Astrocyte (in vitro differentiated cells and primary cell): ENCODE measurements around the gene TMEM108. TPM values are rescaled to one million over a fixed set of nuclear protein-coding genes. Genes with fewer than 3 reads are reported as not detected.

Experiments used
- DNase-seq: peaks from one replicate; pipeline ENCODE4 v3.0.0-alpha.2; 2010; ENCODE audit warnings: low read depth
- FAIRE-seq: peaks from 2 replicates; lab custom pipeline; 2011; peaks lifted over from hg19 to GRCh38; lab: Jason Lieb, UNC
- H2AFZ ChIP-seq: 2 replicates; pipeline ENCODE4 v1.6.0; 2012; ENCODE audit warnings: low read depth, low read length, inconsistent platforms
- H3K27ac ChIP-seq: 2 replicates; pipeline ENCODE4 v1.5.1; 2011; ENCODE audit warnings: low read depth, low read length, inconsistent platforms
- H3K27me3 ChIP-seq: 2 replicates; pipeline ENCODE4 v1.6.0; 2011; ENCODE audit warnings: low read length, inconsistent platforms; ENCODE audit not compliant: insufficient read depth
- H3K36me3 ChIP-seq: 2 replicates; pipeline ENCODE4 v1.5.1; 2011; ENCODE audit warnings: low read length, inconsistent platforms; ENCODE audit not compliant: insufficient read depth
- H3K4me1 ChIP-seq: 2 replicates; pipeline ENCODE4 v1.5.1; 2011; ENCODE audit warnings: low read length, inconsistent platforms; ENCODE audit not compliant: insufficient read depth
- H3K4me2 ChIP-seq: 2 replicates; pipeline ENCODE4 v1.6.0; 2012; ENCODE audit warnings: low read length, inconsistent platforms
- H3K4me3 ChIP-seq: 2 replicates; pipeline ENCODE4 v1.5.1; 2011; ENCODE audit warnings: low read depth, mild to moderate bottlenecking, low read length, inconsistent platforms; ENCODE audit not compliant: insufficient read depth
- H3K79me2 ChIP-seq: 2 replicates; pipeline ENCODE4 v1.6.0; 2012; ENCODE audit warnings: mild to moderate bottlenecking, low read length, inconsistent platforms; ENCODE audit not compliant: insufficient read depth
- H3K9ac ChIP-seq: 2 replicates; pipeline ENCODE4 v1.6.0; 2012; ENCODE audit warnings: mild to moderate bottlenecking, low read length, inconsistent platforms
- H3K9me3 ChIP-seq: 2 replicates; pipeline ENCODE4 v1.5.1; 2012; ENCODE audit warnings: low read depth, mild to moderate bottlenecking, low read length, inconsistent platforms; ENCODE audit not compliant: insufficient read depth
- H4K20me1 ChIP-seq: 2 replicates; pipeline ENCODE4 v1.6.0; 2012; ENCODE audit warnings: low read length, inconsistent platforms; ENCODE audit not compliant: insufficient read depth
- H3K27ac Mint-ChIP-seq: one replicate; pipeline ENCODE4 v1.8.0; 2021; ENCODE audit warnings: mild to moderate bottlenecking, mixed read lengths; ENCODE audit not compliant: unreplicated experiment
- H3K27me3 Mint-ChIP-seq: one replicate; pipeline ENCODE4 v1.8.0; 2021; ENCODE audit warnings: low read depth, mixed read lengths; ENCODE audit not compliant: unreplicated experiment
- H3K36me3 Mint-ChIP-seq: one replicate; pipeline ENCODE4 v1.8.0; 2021; ENCODE audit warnings: low read depth, mixed read lengths; ENCODE audit not compliant: unreplicated experiment
- H3K4me1 Mint-ChIP-seq: one replicate; pipeline ENCODE4 v1.8.0; 2021; ENCODE audit warnings: low read depth, mixed read lengths; ENCODE audit not compliant: unreplicated experiment
- H3K4me3 Mint-ChIP-seq: one replicate; pipeline ENCODE4 v1.8.0; 2021; ENCODE audit warnings: mild to moderate bottlenecking, moderate library complexity, mixed read lengths; ENCODE audit not compliant: unreplicated experiment
- H3K9me3 Mint-ChIP-seq: one replicate; pipeline ENCODE4 v1.8.0; 2021; ENCODE audit warnings: mild to moderate bottlenecking, mixed read lengths; ENCODE audit not compliant: unreplicated experiment
- EZH2 ChIP-seq: IDR thresholded peaks from 2 replicates; pipeline ENCODE4 v1.6.1; 2012; ENCODE audit warnings: mild to moderate bottlenecking, low read length, inconsistent platforms; ENCODE audit not compliant: insufficient read depth
- total RNA-seq: library from RNA; stranded (reverse); gene quantifications from 2 replicates; pipeline ENCODE4 v1.2.1, GENCODE V29; 2021
- TF ChIP-seq, protein P1 (sequence below): IDR thresholded peaks from 2 replicates; pipeline ENCODE4 v1.5.1; 2011; ENCODE audit warnings: low read depth, mild to moderate bottlenecking, inconsistent platforms, low read length, moderate library complexity; ENCODE audit not compliant: insufficient read depth

Gene TMEM108
- total RNA-seq, 1 donor from 2014 or later: 5.6 TPM

DNA sequence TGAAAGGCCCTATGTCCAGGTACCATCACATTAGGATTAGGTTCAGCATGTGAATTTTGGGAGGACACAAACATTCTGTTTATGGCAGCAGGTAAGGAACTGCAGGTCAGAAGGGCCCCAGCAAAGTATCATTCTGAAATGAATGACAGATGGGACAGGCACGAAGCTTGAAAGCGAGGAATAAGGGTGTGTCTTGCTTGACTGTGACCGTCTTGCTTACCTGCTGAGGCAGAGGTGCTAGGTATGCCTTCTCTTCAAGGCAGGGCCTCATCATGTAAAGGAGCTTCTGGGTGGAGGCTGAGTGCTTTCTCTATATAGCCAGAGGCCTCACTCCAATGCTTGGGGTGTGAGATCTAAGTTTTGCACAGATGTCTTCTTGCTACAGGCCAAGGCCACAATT lies 41.4 kb downstream of the TMEM108 start:
- no peak for FAIRE-seq
- Histone ChIP-seq H3K27me3 (no peaks in the 10 kb centered on the region), H2AFZ (no peak overlapping the region), H3K4me2 (no peak overlapping the region), H3K79me2 (no peaks in the 10 kb centered on the region), H4K20me1 (no peaks in the 10 kb centered on the region), H3K9me3 (no peaks in the 10 kb centered on the region), H3K4me3 (no peak overlapping the region), H3K36me3 (no peaks in the 10 kb centered on the region), H3K4me1 (no peaks in the 10 kb centered on the region), H3K9ac (no peak overlapping the region), H3K27ac (no peak overlapping the region)
- no peak for TF ChIP-seq EZH2
- TF ChIP-seq, protein P1, sequence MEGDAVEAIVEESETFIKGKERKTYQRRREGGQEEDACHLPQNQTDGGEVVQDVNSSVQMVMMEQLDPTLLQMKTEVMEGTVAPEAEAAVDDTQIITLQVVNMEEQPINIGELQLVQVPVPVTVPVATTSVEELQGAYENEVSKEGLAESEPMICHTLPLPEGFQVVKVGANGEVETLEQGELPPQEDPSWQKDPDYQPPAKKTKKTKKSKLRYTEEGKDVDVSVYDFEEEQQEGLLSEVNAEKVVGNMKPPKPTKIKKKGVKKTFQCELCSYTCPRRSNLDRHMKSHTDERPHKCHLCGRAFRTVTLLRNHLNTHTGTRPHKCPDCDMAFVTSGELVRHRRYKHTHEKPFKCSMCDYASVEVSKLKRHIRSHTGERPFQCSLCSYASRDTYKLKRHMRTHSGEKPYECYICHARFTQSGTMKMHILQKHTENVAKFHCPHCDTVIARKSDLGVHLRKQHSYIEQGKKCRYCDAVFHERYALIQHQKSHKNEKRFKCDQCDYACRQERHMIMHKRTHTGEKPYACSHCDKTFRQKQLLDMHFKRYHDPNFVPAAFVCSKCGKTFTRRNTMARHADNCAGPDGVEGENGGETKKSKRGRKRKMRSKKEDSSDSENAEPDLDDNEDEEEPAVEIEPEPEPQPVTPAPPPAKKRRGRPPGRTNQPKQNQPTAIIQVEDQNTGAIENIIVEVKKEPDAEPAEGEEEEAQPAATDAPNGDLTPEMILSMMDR: no peak
- Mint-ChIP-seq H3K9me3 (no peaks in the 10 kb centered on the region), H3K27me3 (no peaks in the 10 kb centered on the region), H3K4me1 (no peaks in the 10 kb centered on the region), H3K4me3 (no peak overlapping the region), H3K27ac (no peak overlapping the region), H3K36me3 (no peaks in the 10 kb centered on the region)
- no peak for DNase-seq

DNA sequence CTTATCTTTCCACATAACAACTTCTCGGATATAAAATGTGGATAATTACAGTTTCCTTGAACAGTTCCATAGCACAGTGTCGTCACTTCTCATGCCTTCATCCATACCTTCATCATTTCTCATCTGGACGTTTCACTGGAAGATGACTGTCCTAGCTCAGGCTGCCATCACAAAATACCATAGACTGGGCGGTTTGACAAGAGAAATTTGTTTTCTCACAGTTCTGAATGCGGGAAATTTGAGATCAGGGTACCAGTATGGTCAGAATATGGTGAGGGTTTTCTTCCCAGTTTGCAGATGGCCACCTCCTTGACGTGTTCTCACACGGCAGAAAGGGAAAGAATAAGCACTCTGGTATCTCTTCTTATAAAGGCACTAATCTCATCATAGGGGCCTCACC lies 42.8 kb downstream of the TMEM108 start:
- no peak overlapping the region for H3K4me2 ChIP-seq
- no peak for DNase-seq
- no peaks in the 10 kb centered on the region for H3K79me2 ChIP-seq
- no peaks in the 10 kb centered on the region for H3K9me3 Mint-ChIP-seq
- no peak overlapping the region for H3K4me3 ChIP-seq
- no peaks in the 10 kb centered on the region for H3K9me3 ChIP-seq
- H3K36me3 Mint-ChIP-seq: no peaks in the 10 kb centered on the region
- no peaks in the 10 kb centered on the region for H3K27me3 ChIP-seq
- H2AFZ ChIP-seq: no peak overlapping the region
- no peak for FAIRE-seq
- H3K27me3 Mint-ChIP-seq: no peaks in the 10 kb centered on the region
- H3K9ac ChIP-seq: no peak overlapping the region
- H3K4me3 Mint-ChIP-seq: no peak overlapping the region
- H4K20me1 ChIP-seq: no peaks in the 10 kb centered on the region
- no peaks in the 10 kb centered on the region for H3K4me1 ChIP-seq
- H3K4me1 Mint-ChIP-seq: no peaks in the 10 kb centered on the region
- no peak overlapping the region for H3K27ac ChIP-seq
- TF ChIP-seq EZH2: no peak
- TF ChIP-seq, protein P1: no peak
- H3K27ac Mint-ChIP-seq: no peak overlapping the region
- no peaks in the 10 kb centered on the region for H3K36me3 ChIP-seq

- H3K36me3 Mint-ChIP-seq: no peaks in the 10 kb centered on the region
- H3K4me3 Mint-ChIP-seq: no peak overlapping the region
- no peaks in the 10 kb centered on the region for H3K9me3 ChIP-seq
- no peak overlapping the region for H3K4me3 ChIP-seq
- no peaks in the 10 kb centered on the region for H4K20me1 ChIP-seq
- H3K4me2 ChIP-seq: no peak overlapping the region
- H3K27ac Mint-ChIP-seq: no peak overlapping the region
- H3K36me3 ChIP-seq: no peaks in the 10 kb centered on the region
- DNase-seq (no peak), FAIRE-seq (no peak)
- no peaks in the 10 kb centered on the region for H3K79me2 ChIP-seq
- H3K27me3 Mint-ChIP-seq: no peaks in the 10 kb centered on the region
- H3K9me3 Mint-ChIP-seq: no peaks in the 10 kb centered on the region
- H3K27me3 ChIP-seq: no peaks in the 10 kb centered on the region
- TF ChIP-seq EZH2: no peak
- TF ChIP-seq, protein P1: no peak
- no peak overlapping the region for H3K9ac ChIP-seq
- H2AFZ ChIP-seq: no peak overlapping the region
- no peaks in the 10 kb centered on the region for H3K4me1 Mint-ChIP-seq
- H3K4me1 ChIP-seq: no peaks in the 10 kb centered on the region
- H3K27ac ChIP-seq: no peak overlapping the region
Measured at GRCh38 chr3:133083395-133083794, 45.2 kb downstream of the TMEM108 start.
